Neural cell (in vitro differentiated cells): ENCODE measurements around the gene DIMT1.

Source experiments
- CTCF ChIP-seq: fragments of 450-650 bp; IDR thresholded peaks from 2 replicates; pipeline ENCODE4 v1.5.1; 2014; ENCODE audit warnings: antibody characterized with exemption, mild to moderate bottlenecking, moderate library complexity; ENCODE audit not compliant: poor library complexity, severe bottlenecking
- EP300 ChIP-seq: fragments of 450-650 bp; conservative IDR thresholded peaks from 2 replicates; pipeline ENCODE4 v1.6.1; 2014; ENCODE audit warnings: antibody characterized with exemption, mild to moderate bottlenecking, moderate library complexity; ENCODE audit not compliant: poor library complexity, severe bottlenecking
- EZH2 ChIP-seq: fragments of 200-600, 300-800 bp; shearing (Covaris generic), sonication (generic); IDR thresholded peaks from 2 replicates; pipeline ENCODE4 v1.6.1; 2014; ENCODE audit warnings: antibody characterized with exemption, low read length, borderline replicate concordance, mild to moderate bottlenecking; ENCODE audit not compliant: insufficient read depth, poor library complexity, severe bottlenecking
- POLR2AphosphoS5 ChIP-seq: IDR thresholded peaks from 2 replicates; pipeline ENCODE4 v1.6.1; 2012
- REST ChIP-seq: IDR thresholded peaks from 2 replicates; pipeline ENCODE4 v1.6.1; 2012; ENCODE audit warnings: borderline replicate concordance
- SMC3 ChIP-seq: fragments of 450-650 bp; conservative IDR thresholded peaks from 2 replicates; pipeline ENCODE4 v1.6.1; 2014; ENCODE audit warnings: antibody characterized with exemption, mild to moderate bottlenecking, moderate library complexity; ENCODE audit not compliant: poor library complexity

- no peak for TF ChIP-seq EZH2
- TF ChIP-seq CTCF = no peak
- no peak for TF ChIP-seq POLR2AphosphoS5
- TF ChIP-seq EP300 = no peak
- TF ChIP-seq SMC3 = no peak
- no peak for TF ChIP-seq REST
Observed at GRCh38 chr5:62448528-62448927, 44.8 kb upstream of the DIMT1 start.
